GM10266 (cell line): ENCODE results near the gene EHMT2.

ENCODE experiments used
- DNase-seq: peaks from one replicate; pipeline ENCODE4 v3.0.0; 2012; ENCODE audit errors: extremely low spot score
- CTCF ChIP-seq: IDR thresholded peaks from 2 replicates; pipeline ENCODE4 v1.5.1; 2012; ENCODE audit warnings: mild to moderate bottlenecking, low read depth; ENCODE audit not compliant: control insufficient read depth, insufficient read depth; ENCODE audit errors: missing control alignments

EHMT2 gene

GRCh38 chr6:31886541-31886991 is 10.9 kb downstream of the EHMT2 start:
- no peak for DNase-seq
- TF ChIP-seq CTCF: no peak

GRCh38 chr6:31884528-31885035 is 12.9 kb downstream of the EHMT2 start:
- no peak for TF ChIP-seq CTCF

GRCh38 chr6:31883676-31884075 is 13.8 kb downstream of the EHMT2 start:
- no peak for TF ChIP-seq CTCF
- DNase-seq: no peak

More at GRCh38 chr6:31884528-31885035, 12.9 kb downstream of the EHMT2 start:
- DNase-seq: no peak

GRCh38 chr6:31882344-31882743 is 15.2 kb downstream of the EHMT2 start:
- no peak for DNase-seq
- TF ChIP-seq CTCF: no peak

GRCh38 chr6:31881136-31881859 is 16.2 kb downstream of the EHMT2 start:
- TF ChIP-seq CTCF: no peak
- no peak for DNase-seq

GRCh38 chr6:31880616-31881015 is 16.9 kb downstream of the EHMT2 start:
- no peak for TF ChIP-seq CTCF
- DNase-seq: no peak

GRCh38 chr6:31879901-31880300 is 17.6 kb downstream of the EHMT2 start:
- DNase-seq: no peak
- TF ChIP-seq CTCF: no peak
